GM19351 (cell line): ENCODE data around the gene NPHP1.
"Not testable (repeated sequence)": the region's sequence is repeated elsewhere in the genome, so short reads cannot be mapped to it uniquely, and the experiment has no call there.

ENCODE experiments used
- ATAC-seq: cut with Tn5 transposase; IDR thresholded peaks from one replicate; pipeline ENCODE4 v1.9.1; 2021; ENCODE audit warnings: mild to moderate bottlenecking, moderate library complexity; ENCODE audit not compliant: unreplicated experiment

Gene NPHP1

DNA sequence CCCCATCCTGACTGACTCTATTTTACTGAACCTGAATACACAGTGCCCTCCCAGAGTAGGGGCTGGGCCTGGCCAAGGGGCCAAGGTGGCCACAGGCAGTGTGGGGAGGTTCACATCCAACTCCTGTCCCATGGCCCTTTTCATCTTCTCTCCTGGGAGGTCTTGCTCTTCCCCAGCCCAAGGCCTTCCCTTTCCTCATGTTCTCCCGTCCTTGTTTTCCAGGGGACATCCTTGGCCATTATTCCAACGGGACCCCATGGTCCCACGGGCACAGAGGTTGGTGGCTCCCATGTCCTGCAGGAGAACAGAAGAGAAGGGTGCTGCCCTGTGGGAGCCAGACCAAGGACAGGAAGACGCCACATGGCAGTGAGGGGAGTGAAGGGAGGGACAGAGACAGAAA lies 99.6 kb downstream of the NPHP1 start:
- no peak for ATAC-seq

DNA sequence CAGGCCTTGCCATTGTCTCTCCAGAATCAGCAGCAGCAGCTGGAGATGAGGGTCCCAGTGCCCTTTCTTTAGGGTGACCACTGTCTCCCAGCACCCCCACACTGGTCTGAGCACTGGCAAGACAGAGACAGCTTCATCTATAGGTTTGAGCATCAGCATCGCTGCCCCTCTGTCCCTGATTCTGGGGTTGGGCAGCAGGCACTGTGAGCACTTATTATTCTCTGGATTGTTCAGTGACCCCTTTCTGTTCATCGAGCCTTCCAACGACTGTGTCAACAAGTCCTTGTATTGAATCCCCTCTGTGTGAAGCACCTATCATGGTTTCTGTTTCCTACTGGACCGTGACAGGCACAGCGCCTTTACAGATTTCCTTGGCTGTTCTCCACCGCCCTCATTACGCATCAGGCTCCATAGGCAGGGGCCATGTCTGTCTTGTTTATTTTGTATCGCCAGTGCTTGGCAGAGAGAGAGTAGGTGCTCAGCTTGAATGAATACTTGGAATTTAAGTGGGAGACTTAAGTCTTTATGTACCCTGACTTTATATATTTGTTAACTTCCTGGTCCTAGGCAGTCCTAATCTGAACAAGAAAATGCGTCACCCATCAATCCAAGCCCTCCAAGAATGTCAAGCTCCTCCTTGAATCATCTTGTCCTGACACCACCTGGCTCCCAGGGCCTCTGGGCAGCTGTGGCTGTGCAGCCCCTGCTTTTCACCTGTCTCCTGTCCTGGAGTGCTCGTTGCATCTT lies 100.6 kb downstream of the NPHP1 start:
- no peak for ATAC-seq

DNA sequence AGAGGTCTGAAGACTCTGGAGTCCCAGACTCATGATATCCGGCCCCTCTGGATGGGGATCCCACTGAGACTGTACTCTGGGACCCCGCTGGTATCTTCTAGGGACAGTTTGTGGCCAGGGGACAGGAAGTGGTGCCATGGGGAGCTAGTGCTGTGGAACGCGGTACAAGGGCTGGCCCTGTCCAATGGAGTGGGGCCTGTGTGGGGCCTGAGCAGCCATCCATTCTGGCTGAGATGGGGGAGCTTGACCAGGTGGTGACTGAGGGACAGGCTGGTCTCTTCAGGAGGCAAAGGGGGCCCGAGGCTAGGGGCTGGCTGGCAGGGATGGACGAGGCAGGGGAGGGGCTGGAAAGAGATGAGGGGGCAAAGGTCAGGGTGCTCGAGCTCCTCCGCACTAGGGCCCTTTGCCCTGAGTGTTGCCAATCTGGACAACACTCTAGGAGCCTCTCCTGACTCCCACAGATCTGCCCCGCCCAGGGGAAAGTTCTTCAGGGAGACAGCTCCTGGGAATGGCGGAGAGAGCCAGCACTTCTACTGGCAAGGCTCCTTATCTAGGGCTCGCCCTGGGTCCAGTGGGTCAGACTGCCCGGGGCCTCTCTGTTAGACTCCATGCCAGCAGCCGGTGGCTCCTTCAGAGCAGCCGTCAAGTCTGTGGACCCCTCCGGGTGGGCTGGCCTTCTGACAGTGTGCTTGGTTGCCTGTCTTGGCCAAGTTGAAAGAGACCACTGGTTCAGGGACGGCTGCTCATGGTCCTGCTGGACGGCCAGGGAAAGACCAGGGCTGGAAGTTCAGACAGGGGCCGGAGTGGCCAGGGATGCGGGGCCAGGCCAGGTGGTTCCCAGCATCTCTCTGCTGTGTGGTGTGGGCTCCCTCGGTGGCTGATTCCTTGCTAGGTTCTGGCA lies 101.5 kb downstream of the NPHP1 start:
- no peak for ATAC-seq

DNA sequence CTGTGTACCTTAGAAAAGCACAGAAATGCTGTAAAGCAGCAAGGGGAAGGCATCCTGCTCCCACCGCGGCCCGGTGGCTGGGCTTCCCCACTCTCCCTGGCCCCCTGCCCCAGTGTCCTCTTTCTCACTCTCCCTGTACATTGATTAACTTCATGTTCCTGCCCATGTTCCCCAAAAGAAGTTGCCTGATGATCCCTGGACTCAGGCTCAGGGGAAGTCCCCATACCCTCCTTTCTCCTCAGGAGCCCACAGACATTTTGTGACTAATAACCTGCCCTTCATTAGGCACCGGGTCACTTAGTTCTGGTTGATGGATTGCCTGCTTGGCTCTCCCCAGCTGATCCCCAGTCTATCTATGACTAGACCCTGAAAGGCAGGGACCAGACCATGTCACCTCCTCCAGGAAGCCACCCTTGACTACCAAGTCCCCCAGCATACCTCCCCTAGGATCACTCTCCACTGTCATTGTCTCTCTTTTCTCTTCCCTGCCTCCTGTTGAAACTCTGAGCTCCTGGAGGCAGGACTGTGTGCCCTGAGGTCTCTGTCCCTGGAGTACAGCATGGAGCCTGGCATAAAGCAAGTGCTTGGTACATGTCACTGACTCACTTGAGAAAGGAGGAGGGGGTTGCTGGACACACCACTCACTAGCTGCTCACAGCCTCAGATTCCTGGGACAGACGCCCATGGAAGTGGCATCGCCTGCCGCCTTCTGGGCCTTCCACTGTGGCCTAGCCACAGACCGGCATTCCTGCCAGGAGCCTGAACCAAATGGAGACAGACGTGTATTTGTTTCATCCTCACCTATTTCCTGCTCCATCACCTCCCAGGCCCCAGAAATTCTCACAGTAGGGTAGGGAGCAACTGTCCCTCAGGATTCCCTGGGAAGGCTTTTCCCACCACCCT lies 102.7 kb downstream of the NPHP1 start:
- no peak for ATAC-seq

DNA sequence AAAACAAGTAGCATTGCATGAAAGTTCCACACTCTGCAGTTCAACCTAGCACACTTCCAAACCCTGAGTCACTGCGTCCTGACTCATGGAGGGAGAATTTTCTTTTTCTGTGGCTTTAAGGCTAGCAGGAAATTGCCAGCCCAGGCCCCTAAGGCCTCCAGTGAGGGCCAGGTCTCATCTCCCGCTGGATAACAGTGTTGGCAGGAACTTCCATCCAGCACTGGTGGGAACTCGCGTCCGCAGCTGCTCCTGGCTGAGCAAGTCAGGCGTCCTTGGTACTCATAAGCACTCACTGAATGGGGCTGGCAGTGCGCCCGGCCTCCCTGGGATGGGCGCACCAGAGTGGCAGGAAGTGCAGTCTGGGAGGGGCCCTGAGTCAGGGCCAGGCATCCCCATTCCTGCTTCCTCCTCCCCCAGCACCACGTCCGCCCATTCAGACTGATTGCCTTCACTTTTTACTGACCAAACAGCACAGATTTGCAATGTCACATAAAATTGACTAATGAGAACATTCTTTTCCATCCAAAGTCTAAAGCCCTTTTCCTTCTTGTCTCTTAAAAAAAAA lies 103.5 kb downstream of the NPHP1 start:
- ATAC-seq: no peak

DNA sequence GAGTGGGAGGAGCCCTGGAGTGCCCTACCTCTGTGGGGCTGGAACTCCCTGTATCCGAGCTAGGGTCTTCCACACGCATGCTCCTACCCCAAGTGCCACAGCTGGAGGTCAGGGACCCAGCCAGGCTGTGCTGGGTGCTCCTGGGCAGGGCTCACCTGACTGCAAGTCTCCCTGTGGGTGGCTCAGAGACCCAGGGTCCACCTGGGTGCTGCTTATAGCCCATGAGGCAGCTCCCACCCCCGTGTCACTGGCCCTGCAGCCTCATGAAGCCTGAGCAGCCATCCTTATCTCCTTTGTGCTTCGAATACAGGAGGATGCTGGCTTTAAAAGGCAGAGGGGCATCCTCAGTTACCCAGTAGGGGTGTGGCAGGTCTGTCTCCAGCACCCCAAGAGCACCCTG lies 103.9 kb downstream of the NPHP1 start:
- not testable (repeated sequence) for ATAC-seq

DNA sequence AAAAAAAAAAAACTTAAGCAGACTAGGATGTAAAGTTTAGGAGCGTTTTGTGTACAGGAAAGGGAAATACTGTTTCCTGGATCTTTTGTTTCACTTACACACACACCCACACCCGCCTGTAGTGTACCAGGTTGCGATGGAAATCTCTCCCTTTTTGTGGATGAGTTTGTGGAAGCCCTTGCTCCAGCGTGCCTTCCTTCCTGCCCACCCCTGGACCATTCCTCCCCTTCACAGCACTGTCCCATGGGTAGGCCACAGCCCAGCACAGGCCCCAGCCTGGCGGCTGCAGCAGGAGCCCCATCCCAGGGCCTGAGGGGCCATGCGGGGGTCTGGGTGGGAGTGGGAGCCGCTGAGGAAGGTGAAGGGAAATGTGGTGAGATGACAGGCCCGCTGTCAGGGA lies 104.3 kb downstream of the NPHP1 start:
- ATAC-seq: no peak

DNA sequence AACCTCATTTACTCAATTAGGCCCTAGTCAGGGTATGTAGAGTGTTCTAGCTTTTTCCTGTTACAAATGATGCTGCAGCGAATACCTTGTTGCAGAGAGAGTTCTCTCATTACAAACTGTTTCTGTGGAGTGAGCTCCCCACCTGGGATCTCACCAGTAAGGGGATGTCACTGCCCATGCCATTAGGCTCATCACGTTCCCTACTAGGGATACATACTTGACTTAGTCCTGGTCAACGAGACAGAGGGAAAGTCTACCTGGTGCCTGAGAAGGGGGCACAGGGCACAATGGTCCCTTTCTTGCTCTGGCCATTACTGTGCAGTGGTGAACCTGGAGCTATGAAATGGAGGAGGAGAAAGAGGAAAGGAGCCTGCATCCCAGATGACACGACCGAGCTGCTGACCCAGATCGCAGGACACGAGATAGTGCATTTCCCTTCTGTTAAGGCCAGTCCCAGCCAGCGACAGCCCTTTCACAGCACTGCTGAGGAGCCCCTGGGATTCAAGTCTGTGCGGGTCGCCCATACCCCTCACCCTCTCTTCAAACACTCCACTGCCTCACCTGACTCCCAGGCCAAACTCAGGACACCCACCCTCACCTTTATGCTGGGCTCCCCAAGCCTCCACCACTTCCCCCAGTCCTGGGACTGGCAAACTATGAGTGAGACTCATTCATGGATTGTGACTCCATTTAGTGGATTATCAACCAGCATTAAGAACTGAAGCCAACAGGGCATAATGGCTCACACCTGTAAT lies 105.2 kb downstream of the NPHP1 start:
- no peak for ATAC-seq

DNA sequence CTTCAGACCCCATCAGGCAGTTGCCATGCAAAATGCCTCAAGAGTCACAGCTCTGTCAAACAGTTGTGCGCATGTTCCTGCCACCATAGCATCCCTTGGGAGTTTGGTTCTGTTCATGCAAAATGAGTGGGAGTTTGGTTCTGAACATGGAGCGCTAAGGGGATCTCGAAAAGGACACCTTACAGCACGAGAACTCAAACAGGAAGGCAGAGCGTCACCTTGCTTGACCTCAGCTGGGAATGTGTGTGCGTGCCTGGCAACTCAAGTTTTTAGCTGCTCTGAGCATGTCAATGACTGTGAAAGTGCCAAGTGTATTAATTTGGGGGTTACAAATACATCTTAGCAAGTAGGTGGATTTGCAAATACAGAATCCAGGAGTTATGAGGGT lies 105.8 kb downstream of the NPHP1 start:
- no peak for ATAC-seq

DNA sequence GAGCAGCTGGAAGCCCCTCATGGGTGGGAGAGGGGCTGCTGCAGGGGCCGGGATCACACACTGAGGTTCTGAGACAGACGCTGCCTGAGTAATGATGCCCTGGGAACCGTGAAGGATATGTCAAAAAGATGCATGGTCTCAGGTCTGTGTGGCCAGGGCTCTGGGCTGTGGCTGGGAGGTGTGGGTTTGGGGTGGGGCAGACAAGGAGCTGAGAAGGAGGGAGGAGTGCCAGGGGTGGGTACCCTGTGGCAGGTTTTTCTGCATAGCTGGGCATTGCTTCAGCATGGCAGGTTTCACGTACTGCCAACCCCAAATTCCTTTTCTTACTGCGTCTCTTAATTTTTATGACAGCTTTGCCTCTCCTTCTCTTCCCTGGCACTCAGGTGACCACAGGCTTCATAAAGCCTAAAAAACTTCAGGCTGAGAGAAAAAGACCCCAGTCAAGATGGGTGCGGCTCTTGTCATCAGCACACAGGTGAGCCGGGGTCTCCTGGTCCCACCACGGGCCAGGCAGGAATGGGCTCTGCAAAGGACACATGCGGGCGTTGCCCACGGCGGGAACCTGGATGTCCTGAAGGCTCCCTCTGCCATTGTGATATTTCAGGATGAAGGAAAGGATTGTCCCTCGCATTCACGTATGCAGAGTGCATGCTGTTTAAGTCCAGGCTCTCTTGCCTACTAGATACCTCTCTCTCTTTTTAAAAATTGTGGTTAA lies 107.2 kb downstream of the NPHP1 start:
- ATAC-seq: no peak

DNA sequence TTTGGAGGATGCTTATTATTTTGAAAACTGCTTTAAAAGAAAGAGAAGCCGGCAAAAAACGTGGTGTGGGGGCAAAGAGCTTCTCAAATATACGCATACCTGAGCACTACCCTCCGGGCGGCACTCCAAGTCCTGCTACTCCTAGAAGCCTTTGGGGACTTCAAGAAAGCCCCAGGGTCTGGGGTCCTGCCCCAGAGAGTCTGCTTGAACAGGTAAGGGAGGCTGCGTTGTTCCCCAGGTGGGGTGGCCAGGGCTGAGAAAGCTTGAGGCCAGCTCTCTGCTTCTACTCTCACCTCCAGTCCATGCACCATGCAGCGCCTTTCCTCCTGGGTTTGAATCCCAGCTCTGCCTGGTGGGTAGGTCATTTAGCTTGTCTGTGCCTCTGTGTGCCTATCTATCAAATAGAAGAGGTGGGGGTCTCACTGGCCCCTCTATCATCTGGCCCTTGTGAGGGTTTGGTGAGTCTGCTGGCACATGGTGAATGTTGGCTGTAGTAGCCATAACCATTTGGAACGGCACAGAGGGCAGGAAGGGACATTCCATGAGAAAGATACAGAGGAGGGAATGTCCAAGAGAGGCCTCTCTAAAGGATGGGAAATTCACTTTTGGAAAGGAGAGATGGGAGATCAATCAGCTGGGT lies 108.7 kb downstream of the NPHP1 start:
- no peak for ATAC-seq

DNA sequence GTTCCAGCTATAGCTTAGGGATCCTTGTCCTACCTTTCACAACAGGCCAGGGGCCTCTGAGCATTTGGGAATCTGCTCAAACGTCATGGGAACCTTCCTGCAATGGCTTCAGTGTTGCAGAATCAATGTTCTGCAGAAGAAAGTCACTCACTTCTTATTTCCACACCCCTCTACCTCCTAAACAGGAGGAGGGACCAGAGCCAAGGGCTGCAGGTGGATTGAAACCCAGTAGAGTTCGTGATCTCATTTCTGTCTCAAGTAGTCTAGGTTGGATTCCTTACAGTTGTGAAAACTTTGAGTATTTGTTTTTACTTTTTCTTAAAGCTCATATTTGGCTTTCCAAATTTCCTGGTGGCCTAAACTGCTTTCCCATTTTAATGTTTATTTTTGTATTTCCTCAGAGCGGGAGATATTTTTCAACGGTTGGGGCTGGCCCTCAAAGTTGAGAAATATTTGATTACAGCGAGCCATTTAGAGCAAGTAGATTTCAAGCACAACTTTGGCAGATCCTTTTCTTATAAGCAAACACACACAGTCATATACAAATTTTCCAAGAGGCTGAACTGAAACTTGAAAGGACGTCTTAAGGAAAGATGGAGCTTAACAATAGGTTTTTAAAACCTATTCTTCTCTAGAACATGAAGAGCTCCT lies 109.8 kb downstream of the NPHP1 start:
- ATAC-seq: not testable (repeated sequence)

DNA sequence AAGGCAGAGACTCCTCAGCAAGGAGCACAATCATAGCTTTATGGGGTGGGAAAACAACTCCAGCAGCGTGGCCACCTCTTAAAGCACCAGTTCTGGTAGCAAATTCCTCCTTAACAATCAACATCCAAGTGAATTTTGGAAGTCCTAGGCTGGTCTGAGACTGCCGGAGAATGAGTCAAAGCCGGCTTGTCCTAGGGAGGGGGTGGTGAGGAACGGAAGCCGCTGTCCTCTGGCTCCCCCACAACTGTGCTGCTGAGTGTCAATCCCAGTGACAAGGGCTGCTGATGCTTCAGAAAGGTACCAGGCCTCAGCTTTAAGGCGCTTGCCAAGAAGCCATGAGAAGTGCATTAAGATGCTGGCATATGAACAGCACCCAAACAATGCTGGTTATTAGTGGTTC lies 110.9 kb downstream of the NPHP1 start:
- not testable (repeated sequence) for ATAC-seq

DNA sequence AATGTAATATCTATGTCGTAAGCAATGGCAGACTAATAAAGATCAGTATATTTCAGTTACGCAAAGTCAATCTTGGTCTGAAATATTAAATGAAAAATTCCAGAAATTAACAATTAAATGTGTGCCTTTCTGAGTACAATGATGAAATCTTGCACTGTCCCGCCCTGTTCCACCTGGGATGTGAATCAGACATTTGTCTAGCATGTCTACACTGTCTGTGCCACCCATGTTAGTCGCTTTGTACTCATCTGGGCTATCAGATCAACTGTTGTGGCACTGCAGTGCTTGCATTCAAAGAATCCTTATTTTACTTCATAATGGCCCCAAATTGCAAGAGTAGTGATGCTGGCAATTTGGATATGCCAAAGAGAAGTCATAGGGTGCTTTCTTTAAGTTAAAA lies 114.6 kb downstream of the NPHP1 start:
- not testable (repeated sequence) for ATAC-seq

DNA sequence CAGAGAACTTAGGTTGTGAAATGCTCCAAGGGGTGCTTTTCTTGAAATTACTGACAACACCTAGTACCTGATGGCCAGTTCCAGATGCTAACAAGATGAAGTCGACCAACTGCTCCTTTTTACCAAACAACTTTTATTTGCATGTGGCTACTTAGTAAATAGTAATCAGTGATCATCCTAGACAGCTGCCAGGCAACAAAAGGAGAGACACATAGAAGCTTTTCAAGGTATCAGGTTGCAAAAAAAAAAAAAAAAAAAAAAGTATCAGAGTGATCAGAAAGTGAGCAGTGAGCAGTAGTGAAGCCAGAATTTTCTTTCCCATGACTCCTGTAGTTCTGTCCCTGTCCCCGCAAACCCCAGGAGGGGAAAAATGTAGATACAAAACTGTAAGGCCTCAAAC lies 121.1 kb downstream of the NPHP1 start:
- ATAC-seq: not testable (repeated sequence)

DNA sequence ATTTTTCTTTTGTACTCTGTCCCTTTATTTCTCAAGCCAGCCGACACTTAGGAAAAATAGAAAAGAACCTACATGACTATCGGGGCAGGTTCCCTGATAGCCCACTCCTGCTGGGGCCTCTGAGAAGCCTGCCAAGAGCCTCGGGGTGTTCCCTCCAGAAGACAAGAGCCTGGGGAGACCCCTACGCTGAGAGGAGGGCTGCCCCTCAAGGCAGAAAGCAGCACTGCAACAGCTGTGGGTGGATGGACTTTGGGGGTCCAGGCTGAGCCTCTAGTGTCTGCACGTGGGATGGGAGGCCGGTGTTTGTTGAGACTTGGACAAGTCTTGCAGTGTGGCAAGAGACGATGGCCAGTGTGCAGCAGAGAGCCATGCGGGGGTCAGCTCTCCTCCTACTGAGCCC lies 121.7 kb downstream of the NPHP1 start:
- ATAC-seq: not testable (repeated sequence)

DNA sequence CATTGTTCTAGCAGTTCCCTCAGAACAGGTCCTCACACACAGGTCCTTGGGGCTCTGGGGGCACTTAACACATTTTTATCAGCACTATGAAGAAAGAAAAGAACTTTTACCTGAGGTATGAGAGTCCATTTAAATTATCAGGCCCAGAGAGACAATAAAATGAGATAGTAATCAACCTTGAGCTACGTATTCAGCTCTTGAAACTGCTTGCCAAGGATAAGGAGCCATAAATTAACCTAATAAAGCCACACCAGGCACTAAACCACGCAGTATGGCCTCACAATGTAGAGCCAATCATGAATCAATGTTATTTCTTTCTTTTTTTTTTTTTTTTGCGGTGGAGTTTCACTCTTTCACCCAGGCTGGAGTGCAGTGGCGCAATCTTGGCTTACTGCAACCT lies 126.7 kb downstream of the NPHP1 start:
- ATAC-seq: not testable (repeated sequence)

DNA sequence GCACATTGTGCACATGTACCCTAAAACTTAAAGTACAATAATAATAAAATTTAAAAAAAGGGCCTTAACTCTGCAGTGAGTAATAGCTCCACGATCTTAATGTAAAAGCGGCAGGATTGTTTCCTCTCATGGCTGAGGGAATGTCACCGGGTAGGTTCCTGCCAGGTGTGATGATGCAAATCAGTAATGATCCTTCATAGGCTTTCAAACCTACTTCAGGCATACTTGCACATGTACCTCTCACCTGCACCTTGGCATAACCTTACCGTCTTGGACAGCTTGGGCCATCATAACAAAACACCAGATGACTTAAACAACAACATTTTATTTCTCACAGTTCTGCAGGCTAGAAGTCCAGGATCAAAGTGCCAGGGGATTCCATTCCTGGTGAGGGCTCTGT lies 128.9 kb downstream of the NPHP1 start:
- not testable (repeated sequence) for ATAC-seq
